Adrenal gland (tissue), 5 donors: ENCODE data around the gene STIM2.

Source experiments
- POLR2A ChIP-seq, 2 donors: fragments of 450-650 bp; IDR thresholded peaks; one replicate each; pipeline ENCODE4 v1.6.1; 2017; ENCODE audit warnings: antibody characterized with exemption in 2 of 2, mild to moderate bottlenecking in 2 of 2, moderate library complexity in 1 of 2
- TF ChIP-seq, protein P1 (sequence below), 6 experiments: fragments of 450-650 bp in 4 of 6; fragments of 200-600 bp in 2 of 6; sonication (generic) in 1 of 6; IDR thresholded peaks; 1 replicate in 5 of 6; 2 replicates in 1 of 6; pipeline versions ENCODE4 v1.5.1 to v1.8.0; 2016 to 2021; ENCODE audit warnings: antibody characterized with exemption in 6 of 6, mild to moderate bottlenecking in 2 of 6, moderate library complexity in 1 of 6
- donor health status: DM: no; HTN: no; CAD: no.

DNA sequence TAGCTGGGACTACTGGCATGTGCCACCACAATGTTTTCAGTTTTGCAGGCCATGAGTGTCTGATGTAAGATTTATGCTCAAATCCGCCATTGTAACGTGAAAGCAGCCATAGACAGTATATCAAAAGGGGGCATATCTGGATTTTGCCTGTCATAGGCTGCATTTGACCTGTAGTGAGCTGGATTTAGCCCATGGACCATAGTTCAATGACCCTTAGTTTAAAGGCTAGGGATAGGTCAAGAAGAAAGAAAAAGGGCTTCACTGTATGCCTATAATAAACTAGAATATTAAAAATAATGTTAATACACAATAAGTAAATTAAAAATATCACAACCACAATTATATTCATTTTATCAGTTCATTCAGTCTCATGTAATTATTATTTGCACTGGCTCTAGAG lies 181.8 kb downstream of the STIM2 start:
- TF ChIP-seq, protein P1, sequence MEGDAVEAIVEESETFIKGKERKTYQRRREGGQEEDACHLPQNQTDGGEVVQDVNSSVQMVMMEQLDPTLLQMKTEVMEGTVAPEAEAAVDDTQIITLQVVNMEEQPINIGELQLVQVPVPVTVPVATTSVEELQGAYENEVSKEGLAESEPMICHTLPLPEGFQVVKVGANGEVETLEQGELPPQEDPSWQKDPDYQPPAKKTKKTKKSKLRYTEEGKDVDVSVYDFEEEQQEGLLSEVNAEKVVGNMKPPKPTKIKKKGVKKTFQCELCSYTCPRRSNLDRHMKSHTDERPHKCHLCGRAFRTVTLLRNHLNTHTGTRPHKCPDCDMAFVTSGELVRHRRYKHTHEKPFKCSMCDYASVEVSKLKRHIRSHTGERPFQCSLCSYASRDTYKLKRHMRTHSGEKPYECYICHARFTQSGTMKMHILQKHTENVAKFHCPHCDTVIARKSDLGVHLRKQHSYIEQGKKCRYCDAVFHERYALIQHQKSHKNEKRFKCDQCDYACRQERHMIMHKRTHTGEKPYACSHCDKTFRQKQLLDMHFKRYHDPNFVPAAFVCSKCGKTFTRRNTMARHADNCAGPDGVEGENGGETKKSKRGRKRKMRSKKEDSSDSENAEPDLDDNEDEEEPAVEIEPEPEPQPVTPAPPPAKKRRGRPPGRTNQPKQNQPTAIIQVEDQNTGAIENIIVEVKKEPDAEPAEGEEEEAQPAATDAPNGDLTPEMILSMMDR (IDR thresholded peaks at IDR 0.05) = no peak
- no peak for TF ChIP-seq POLR2A (IDR thresholded peaks at IDR 0.05)
